GM12878 (cell line): ENCODE measurements around the gene SMG6. TPM values are rescaled to one million over a fixed set of nuclear protein-coding genes. Genes with fewer than 3 reads are reported as not detected.

Experiments used
- CBX5 ChIP-seq: sonication (generic); IDR thresholded peaks from 2 replicates; pipeline ENCODE4 v1.6.1; 2016; ENCODE audit warnings: low read depth, moderate library complexity, mild to moderate bottlenecking, inconsistent platforms
- HSF1 ChIP-seq: fragments of 150-350 bp; IDR thresholded peaks from 2 replicates; pipeline ENCODE4 v1.6.1; 2014; ENCODE audit warnings: mild to moderate bottlenecking, low read depth, low read length
- MXI1 ChIP-seq: fragments of 150-350 bp; IDR thresholded peaks from 2 replicates; pipeline ENCODE4 v1.6.1; 2011; ENCODE audit warnings: low read depth, mild to moderate bottlenecking, inconsistent platforms, low read length, improper control_type of control experiment
- NBN ChIP-seq: fragments of 450-650 bp; IDR thresholded peaks from 2 replicates; pipeline ENCODE4 v1.6.1; 2016
- PAX8 ChIP-seq: fragments of 450-650 bp; IDR thresholded peaks from 2 replicates; pipeline ENCODE4 v1.6.1; 2017; ENCODE audit warnings: mild to moderate bottlenecking, moderate library complexity
- SP1 ChIP-seq: IDR thresholded peaks from one replicate; pipeline ENCODE4 v1.6.1; 2011; ENCODE audit warnings: low read depth, low read length
- ZBTB4 ChIP-seq: fragments of 450-650 bp; formaldehyde crosslinking; IDR thresholded peaks from 2 replicates; pipeline ENCODE4 v1.4.0; 2022; ENCODE audit warnings: mild to moderate bottlenecking, moderate library complexity
- ZSCAN29 ChIP-seq: fragments of 450-650 bp; IDR thresholded peaks from 2 replicates; pipeline ENCODE4 v1.6.1; 2017; ENCODE audit warnings: mild to moderate bottlenecking, moderate library complexity
- polyA plus RNA-seq, 11 experiments: library from polyadenylated mRNA; depleted of rRNA in 4 of 11; unstranded in 6 of 11; stranded (reverse) in 5 of 11; fragments of >200 nt; fragmentation: Nextera tagmentation in 4 of 11; fragmentation: Illumina TruSeq in 1 of 11; extraction: Ambion mirVana in 4 of 11; extraction: Trizol in 1 of 11; gene quantifications; 1 replicate in 1 of 11; 2 replicates in 10 of 11; pipeline versions ENCODE4 v1.2.1 to v1.2.3, GENCODE V29; 2011 to 2016; ENCODE audit warnings: inconsistent platforms in 2 of 11, missing spikeins in 2 of 11, low read depth in 1 of 11
- total RNA-seq, 4 experiments: library from RNA; depleted of rRNA in 3 of 4; stranded (reverse); fragments of >200 nt in 3 of 4; fragmentation: Illumina TruSeq in 1 of 4; extraction: Trizol in 1 of 4; gene quantifications; 2 replicates each; pipeline versions ENCODE4 v1.2.1 to v1.2.3, GENCODE V29; 2013 to 2021
- TF ChIP-seq, protein P1 (sequence below): fragments of 450-650 bp; IDR thresholded peaks from 2 replicates; pipeline ENCODE4 v1.6.1; 2017; ENCODE audit warnings: mild to moderate bottlenecking, moderate library complexity

SMG6 gene
- total and polyA plus RNA-seq, 10 of the 15 experiments (the other 5 are each of a cell fraction or from before 2014, with no cell fraction given): 0.58 to 28.7 (median 15.7) TPM

- TF ChIP-seq, protein P1, sequence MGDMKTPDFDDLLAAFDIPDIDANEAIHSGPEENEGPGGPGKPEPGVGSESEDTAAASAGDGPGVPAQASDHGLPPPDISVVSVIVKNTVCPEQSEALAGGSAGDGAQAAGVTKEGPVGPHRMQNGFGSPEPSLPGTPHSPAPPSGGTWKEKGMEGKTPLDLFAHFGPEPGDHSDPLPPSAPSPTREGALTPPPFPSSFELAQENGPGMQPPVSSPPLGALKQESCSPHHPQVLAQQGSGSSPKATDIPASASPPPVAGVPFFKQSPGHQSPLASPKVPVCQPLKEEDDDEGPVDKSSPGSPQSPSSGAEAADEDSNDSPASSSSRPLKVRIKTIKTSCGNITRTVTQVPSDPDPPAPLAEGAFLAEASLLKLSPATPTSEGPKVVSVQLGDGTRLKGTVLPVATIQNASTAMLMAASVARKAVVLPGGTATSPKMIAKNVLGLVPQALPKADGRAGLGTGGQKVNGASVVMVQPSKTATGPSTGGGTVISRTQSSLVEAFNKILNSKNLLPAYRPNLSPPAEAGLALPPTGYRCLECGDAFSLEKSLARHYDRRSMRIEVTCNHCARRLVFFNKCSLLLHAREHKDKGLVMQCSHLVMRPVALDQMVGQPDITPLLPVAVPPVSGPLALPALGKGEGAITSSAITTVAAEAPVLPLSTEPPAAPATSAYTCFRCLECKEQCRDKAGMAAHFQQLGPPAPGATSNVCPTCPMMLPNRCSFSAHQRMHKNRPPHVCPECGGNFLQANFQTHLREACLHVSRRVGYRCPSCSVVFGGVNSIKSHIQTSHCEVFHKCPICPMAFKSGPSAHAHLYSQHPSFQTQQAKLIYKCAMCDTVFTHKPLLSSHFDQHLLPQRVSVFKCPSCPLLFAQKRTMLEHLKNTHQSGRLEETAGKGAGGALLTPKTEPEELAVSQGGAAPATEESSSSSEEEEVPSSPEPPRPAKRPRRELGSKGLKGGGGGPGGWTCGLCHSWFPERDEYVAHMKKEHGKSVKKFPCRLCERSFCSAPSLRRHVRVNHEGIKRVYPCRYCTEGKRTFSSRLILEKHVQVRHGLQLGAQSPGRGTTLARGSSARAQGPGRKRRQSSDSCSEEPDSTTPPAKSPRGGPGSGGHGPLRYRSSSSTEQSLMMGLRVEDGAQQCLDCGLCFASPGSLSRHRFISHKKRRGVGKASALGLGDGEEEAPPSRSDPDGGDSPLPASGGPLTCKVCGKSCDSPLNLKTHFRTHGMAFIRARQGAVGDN: no peak
- TF ChIP-seq SP1 (no peak), NBN (no peak), MXI1 (no peak), CBX5 (no peak), HSF1 (no peak), PAX8 (no peak), ZSCAN29 (no peak), ZBTB4 (CRISPR knock-in tag) (no peak)
Measured at GRCh38 chr17:2113279-2113622, 190.3 kb downstream of the SMG6 start (continued).
